Colonic mucosa (tissue), 4 donors: Measurements from ENCODE around the gene SPATA13. TPM values are rescaled to one million over a fixed set of nuclear protein-coding genes. Genes with fewer than 3 reads are reported as not detected.

Source experiments
- DNase-seq: peaks from one replicate; pipeline ENCODE4 v3.0.0-alpha.2; 2020
- H3K27ac ChIP-seq: fragments of 200-600 bp; one replicate; pipeline ENCODE4 v1.8.0; 2021
- H3K27me3 ChIP-seq: fragments of 200-600 bp; one replicate; pipeline ENCODE4 v1.8.0; 2021
- H3K36me3 ChIP-seq: fragments of 200-600 bp; one replicate; pipeline ENCODE4 v1.8.0; 2021
- H3K4me1 ChIP-seq: fragments of 200-600 bp; one replicate; pipeline ENCODE4 v1.8.0; 2021; ENCODE audit warnings: mild to moderate bottlenecking
- H3K4me3 ChIP-seq: fragments of 200-600 bp; one replicate; pipeline ENCODE4 v1.8.0; 2021
- H3K9ac ChIP-seq, 2 donors: one replicate each; pipeline ENCODE4 v1.7.0; 2013; ENCODE audit warnings: control low read depth in 2 of 2, low read depth in 2 of 2, low read length in 2 of 2
- H3K9me3 ChIP-seq: fragments of 200-600 bp; one replicate; pipeline ENCODE4 v1.8.0; 2021
- intact Hi-C: fragments of 100-400 bp; cut with DNase I; formaldehyde crosslinking; loops from one replicate; pipeline ENCODE4 v1.14.1; 2022
- total RNA-seq, 2 donors: library from RNA; stranded (reverse); fragmentation: NEBNext Ultra II Directional in 1 of 2; extraction: Animal tissue kit (Norgen Biotek cat#: 25700) in 1 of 2; gene quantifications; one replicate each; pipeline ENCODE4 v1.2.1, GENCODE V29; 2021
- TF ChIP-seq, protein P1 (sequence below): fragments of 200-600 bp; IDR thresholded peaks from one replicate; pipeline ENCODE4 v1.8.0; 2022; ENCODE audit warnings: antibody characterized with exemption, mild to moderate bottlenecking
- donor health status: healthy.
- donor health status: DM: no; HTN: no; CAD: no.
- donor health status: DM: no; HTN: no; CAD: no.

The SPATA13 gene
- total RNA-seq, 2 donors from 2014 or later, result 41.5 to 43.8 TPM

DNA sequence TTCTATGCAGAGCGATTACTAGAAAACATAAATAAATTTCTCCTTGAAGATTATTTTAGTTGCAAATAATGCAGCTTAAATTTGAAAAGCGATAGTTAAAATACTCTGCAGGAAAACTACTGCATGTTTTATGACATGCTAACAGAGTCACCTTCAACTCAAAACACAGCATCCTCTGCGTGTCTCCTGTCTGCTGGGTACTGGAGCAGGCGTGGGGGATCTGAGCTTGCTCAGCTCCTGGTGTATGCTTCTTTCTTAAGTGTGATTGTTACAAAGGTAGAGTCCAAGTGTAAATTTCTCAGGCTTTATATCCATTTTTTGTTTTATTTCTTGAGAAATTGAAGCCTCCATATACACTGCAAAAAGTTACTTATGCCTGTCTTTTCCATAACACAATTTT lies 15.3 kb downstream of the SPATA13 start:
- H3K4me3 ChIP-seq, result no peak overlapping the region
- H3K9me3 ChIP-seq, result no peaks in the 10 kb centered on the region
- H3K27ac ChIP-seq, result no peak overlapping the region
- TF ChIP-seq, protein P1, sequence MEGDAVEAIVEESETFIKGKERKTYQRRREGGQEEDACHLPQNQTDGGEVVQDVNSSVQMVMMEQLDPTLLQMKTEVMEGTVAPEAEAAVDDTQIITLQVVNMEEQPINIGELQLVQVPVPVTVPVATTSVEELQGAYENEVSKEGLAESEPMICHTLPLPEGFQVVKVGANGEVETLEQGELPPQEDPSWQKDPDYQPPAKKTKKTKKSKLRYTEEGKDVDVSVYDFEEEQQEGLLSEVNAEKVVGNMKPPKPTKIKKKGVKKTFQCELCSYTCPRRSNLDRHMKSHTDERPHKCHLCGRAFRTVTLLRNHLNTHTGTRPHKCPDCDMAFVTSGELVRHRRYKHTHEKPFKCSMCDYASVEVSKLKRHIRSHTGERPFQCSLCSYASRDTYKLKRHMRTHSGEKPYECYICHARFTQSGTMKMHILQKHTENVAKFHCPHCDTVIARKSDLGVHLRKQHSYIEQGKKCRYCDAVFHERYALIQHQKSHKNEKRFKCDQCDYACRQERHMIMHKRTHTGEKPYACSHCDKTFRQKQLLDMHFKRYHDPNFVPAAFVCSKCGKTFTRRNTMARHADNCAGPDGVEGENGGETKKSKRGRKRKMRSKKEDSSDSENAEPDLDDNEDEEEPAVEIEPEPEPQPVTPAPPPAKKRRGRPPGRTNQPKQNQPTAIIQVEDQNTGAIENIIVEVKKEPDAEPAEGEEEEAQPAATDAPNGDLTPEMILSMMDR, result no peak
- no peaks in the 10 kb centered on the region for H3K27me3 ChIP-seq
- intact Hi-C loops, result no loop called here
- no peaks in the 10 kb centered on the region for H3K36me3 ChIP-seq
- DNase-seq, result no peak
- no peak overlapping the region for H3K9ac ChIP-seq
- no peaks in the 10 kb centered on the region for H3K4me1 ChIP-seq

DNA sequence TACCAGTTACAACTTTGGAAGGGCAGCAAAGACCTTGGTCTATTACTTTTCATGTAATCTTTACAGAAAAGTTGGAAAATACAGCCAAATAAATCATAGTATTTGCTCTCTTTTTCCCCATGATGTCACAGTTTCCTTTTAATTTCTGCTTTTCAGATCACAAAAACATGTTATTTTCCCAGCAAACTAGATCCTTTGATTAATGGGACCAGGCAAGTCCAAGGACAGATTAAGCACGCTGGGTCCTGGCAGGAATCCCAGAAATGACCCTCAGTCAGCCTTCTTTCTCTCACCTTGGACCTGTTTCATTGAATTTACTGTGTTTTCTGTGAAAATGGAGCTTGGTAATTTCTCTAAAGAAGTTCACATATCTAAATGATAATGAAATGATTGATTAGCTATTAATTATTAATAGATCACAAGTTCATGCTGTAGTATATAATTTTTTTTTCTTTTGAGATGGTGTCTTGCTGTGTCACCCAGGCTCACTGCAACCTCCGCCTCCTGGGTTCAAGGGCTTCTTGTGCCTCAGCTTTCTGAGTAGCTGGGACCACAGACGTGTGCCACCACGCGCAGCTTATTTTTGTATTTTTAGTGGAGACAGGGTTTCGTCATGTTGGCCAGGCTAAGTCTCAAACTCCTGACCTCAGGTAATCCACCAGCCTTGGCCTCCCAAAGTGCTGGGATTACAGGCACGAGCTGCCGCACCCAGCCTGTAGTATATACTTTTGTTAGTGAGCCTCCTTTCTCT lies 16.0 kb downstream of the SPATA13 start:
- no peak overlapping the region for H3K9ac ChIP-seq
- DNase-seq, result no peak
- no peaks in the 10 kb centered on the region for H3K27me3 ChIP-seq
- TF ChIP-seq, protein P1, result no peak
- H3K4me3 ChIP-seq, result no peak overlapping the region
- no peak overlapping the region for H3K27ac ChIP-seq
- intact Hi-C loops, result no loop called here
- H3K36me3 ChIP-seq, result no peaks in the 10 kb centered on the region
- no peaks in the 10 kb centered on the region for H3K9me3 ChIP-seq
- H3K4me1 ChIP-seq, result no peaks in the 10 kb centered on the region

DNA sequence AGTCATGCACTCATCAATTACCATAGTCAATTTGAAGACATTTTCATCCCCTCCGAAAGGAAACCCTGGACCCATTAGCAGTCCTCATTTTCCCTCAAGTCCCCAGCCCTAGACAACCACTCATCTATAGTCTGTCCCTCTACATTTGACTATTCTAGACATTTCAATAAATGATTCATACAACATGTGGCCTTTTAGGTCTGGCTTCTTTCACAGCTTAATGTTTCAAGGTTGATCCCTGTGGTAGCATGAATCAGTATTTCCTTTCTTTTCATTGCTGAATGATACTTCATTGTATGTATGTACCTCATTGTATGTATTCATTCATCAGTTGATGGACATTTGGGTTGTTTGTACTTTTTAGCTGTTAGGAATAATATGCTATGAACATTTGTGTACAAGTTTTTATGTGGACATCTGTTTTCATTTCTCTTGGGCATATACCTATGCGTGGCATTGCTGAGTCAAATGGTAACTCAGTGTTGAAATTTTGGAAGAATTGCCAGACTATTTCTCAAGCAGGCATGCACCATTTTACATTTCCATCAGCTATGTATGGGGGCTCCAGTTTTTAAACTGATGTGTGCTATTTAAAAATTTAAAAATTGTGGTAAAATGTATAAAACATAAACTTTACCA lies 18.4 kb downstream of the SPATA13 start:
- Histone ChIP-seq H3K36me3 (no peaks in the 10 kb centered on the region), H3K27ac (no peak overlapping the region), H3K4me3 (no peak overlapping the region), H3K9me3 (no peaks in the 10 kb centered on the region), H3K27me3 (no peaks in the 10 kb centered on the region), H3K9ac (no peak overlapping the region), H3K4me1 (no peaks in the 10 kb centered on the region)
- no peak for DNase-seq
- intact Hi-C loops, result no loop called here
- TF ChIP-seq, protein P1, result no peak

DNA sequence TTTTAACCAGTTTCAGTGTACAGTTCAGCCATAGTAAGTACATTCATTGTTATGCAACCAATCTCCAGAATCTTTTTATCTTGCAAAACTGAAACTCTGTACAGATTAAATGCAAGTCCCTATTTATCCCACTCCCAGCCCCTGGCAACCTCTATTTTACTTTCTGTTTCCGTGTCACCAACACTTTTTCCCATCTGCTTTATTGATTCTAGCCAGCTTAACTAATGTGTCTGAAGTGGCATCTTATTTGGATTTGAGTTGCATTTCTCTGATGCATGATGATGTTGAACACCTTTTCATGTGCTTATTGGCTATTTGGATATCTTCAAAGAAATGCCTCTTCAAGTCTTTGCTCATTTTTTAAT lies 18.9 kb downstream of the SPATA13 start:
- H3K27me3 ChIP-seq, result no peaks in the 10 kb centered on the region
- no peak overlapping the region for H3K4me3 ChIP-seq
- TF ChIP-seq, protein P1, result no peak
- H3K9me3 ChIP-seq, result no peaks in the 10 kb centered on the region
- intact Hi-C loops, result no loop called here
- H3K9ac ChIP-seq, result no peak overlapping the region
- H3K36me3 ChIP-seq, result no peaks in the 10 kb centered on the region
- DNase-seq, result no peak
- H3K27ac ChIP-seq, result no peak overlapping the region
- no peaks in the 10 kb centered on the region for H3K4me1 ChIP-seq

DNA sequence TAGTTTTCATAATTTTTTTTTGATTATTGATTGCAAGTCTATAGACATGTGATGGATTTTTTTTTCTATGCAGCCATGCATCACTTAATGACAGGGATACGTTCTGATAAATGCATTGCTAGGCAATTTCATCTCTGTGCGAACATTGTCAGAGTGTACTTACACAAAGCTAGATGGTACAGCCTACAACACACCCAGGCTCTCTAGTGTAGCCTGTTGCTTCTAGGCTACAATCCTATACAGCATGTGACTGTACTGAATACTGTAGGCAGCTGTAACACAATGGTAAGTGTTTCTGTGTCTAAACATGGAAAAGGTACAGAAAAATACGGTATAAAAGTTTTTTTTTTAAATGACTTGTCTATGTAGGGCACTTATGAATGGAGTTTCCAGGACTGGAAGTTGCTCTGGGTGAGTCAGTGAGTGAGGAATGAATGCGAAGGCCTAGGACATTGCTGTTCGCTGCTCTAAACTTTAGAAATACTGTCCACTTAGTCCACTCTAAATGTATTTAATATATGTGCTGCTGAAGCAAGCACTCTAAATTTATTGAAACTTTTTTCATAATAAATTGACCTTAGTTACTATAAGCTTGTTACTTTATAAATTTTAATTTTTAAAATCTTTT lies 20.3 kb downstream of the SPATA13 start:
- DNase-seq, result no peak

More for the DNA sequence above, 20.3 kb downstream of the SPATA13 start:
- intact Hi-C loops, result no loop called here
- H3K27ac ChIP-seq, result no peak overlapping the region
- TF ChIP-seq, protein P1, result no peak
- no peaks in the 10 kb centered on the region for H3K9me3 ChIP-seq
- no peak overlapping the region for H3K9ac ChIP-seq
- no peaks in the 10 kb centered on the region for H3K4me1 ChIP-seq
- H3K27me3 ChIP-seq, result no peaks in the 10 kb centered on the region
- H3K36me3 ChIP-seq, result no peaks in the 10 kb centered on the region
- H3K4me3 ChIP-seq, result no peak overlapping the region
